Subcutaneous adipose tissue (tissue), 4 donors: Measurements from ENCODE around the gene SHROOM3. TPM values are rescaled to one million over a fixed set of nuclear protein-coding genes. Genes with fewer than 3 reads are reported as not detected.

Source experiments
- CTCF ChIP-seq: fragments of 450-650 bp; IDR thresholded peaks from one replicate; pipeline ENCODE4 v1.5.1; 2016; ENCODE audit warnings: low read depth, mild to moderate bottlenecking, control low read depth, antibody characterized with exemption, moderate library complexity
- total RNA-seq, 4 donors: library from RNA; depleted of rRNA; stranded (reverse); fragments of >200 nt; gene quantifications; one replicate each; pipeline ENCODE4 v1.1.0, GENCODE V29; 2016

SHROOM3 gene
- total RNA-seq, 4 donors from 2014 or later: 0.22 to 0.38 (median 0.33) TPM; not detected in 1

GRCh38 chr4:76626686-76627465 is 191.8 kb downstream of the SHROOM3 start:
- TF ChIP-seq CTCF: no peak

- no peak for TF ChIP-seq CTCF
Measured at GRCh38 chr4:76628251-76628650, 193.2 kb downstream of the SHROOM3 start.

DNA sequence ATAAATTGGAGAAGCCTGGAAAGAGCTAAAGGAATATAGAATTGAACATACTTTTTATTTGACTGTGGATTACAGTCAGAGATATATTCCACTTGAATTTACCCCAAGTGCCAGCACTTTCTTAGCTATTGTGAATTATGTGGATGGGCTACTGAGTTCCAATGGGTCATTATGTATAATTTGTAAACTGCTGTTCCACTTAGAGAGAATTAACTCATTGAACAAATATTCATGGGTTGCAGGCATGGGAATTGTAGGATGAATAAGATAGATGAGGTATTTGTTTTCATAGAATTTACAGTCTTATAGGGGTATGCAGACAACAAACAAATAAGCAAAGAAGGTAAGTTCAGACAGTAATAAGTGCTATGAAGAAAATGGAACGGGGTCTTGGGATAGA is 195.7 kb downstream of the SHROOM3 start:
- no peak for TF ChIP-seq CTCF

- TF ChIP-seq CTCF: no peak
Measured at GRCh38 chr4:76634220-76634619, 199.2 kb downstream of the SHROOM3 start.

GRCh38 chr4:76637712-76638361 is 202.8 kb downstream of the SHROOM3 start:
- no peak for TF ChIP-seq CTCF

DNA sequence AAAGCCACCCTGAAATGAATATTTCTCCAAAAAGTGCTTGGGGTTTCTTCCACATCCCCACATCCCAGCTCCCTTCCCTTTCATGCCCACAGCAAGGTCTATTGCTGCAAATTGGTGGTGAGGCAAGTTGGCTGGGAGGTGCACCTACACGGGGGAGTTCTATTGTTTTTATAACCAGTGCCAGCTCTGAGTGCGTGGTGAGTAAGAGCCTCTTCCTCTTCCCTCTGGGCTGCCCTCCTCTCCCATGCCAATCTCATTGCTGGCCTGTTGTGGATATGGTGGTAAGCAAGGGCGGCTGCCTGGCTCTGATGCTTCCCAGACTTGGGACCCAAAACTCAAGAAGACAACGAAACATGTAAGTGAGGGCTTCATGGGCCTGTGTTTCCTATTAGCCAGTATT is 204.3 kb downstream of the SHROOM3 start:
- TF ChIP-seq CTCF: no peak

GRCh38 chr4:76640353-76640910 is 205.4 kb downstream of the SHROOM3 start:
- no peak for TF ChIP-seq CTCF
